Liver (tissue), 9 donors: ENCODE data around the gene PLCB1. TPM values are rescaled to one million over a fixed set of nuclear protein-coding genes. Genes with fewer than 3 reads are reported as not detected.

Experiments
- DNase-seq: peaks from one replicate; pipeline ENCODE4 v3.0.0-alpha.2; 2017; ENCODE audit warnings: low spot score
- H3K27ac ChIP-seq, 2 donors: one replicate each; pipeline ENCODE4 v1.7.0; 2013; ENCODE audit warnings: inconsistent platforms in 2 of 2, low read length in 2 of 2, control low read depth in 1 of 2, low read depth in 1 of 2, mild to moderate bottlenecking in 1 of 2
- H3K27me3 ChIP-seq, 4 donors: one replicate each; pipeline versions ENCODE4 v1.6.1 to v1.7.0; 2013; ENCODE audit warnings: low read length in 3 of 4, inconsistent platforms in 1 of 4, mild to moderate bottlenecking in 1 of 4, moderate library complexity in 1 of 4; ENCODE audit not compliant: control insufficient read depth in 4 of 4, insufficient read depth in 4 of 4
- H3K36me3 ChIP-seq, 4 donors: one replicate each; pipeline versions ENCODE4 v1.6.1 to v1.7.0; 2013; ENCODE audit warnings: low read length in 3 of 4, mild to moderate bottlenecking in 3 of 4, low read depth in 1 of 4, moderate library complexity in 1 of 4; ENCODE audit not compliant: control insufficient read depth in 4 of 4, insufficient read depth in 3 of 4
- H3K4me1 ChIP-seq, 4 donors: one replicate each; pipeline versions ENCODE4 v1.6.1 to v1.7.0; 2013; ENCODE audit warnings: low read length in 3 of 4, mild to moderate bottlenecking in 3 of 4, moderate library complexity in 1 of 4; ENCODE audit not compliant: control insufficient read depth in 4 of 4, insufficient read depth in 4 of 4
- H3K4me3 ChIP-seq, 3 donors: one replicate each; pipeline versions ENCODE4 v1.6.1 to v1.7.0; 2013; ENCODE audit warnings: low read length in 3 of 3, control low read depth in 1 of 3, low read depth in 1 of 3, mild to moderate bottlenecking in 1 of 3
- H3K9ac ChIP-seq, 2 donors: one replicate each; pipeline ENCODE4 v1.7.0; 2013; ENCODE audit warnings: low read length in 2 of 2, mild to moderate bottlenecking in 2 of 2, moderate library complexity in 2 of 2, control low read depth in 1 of 2, low read depth in 1 of 2
- H3K9me3 ChIP-seq, 4 donors: one replicate each; pipeline versions ENCODE4 v1.6.1 to v1.7.0; 2013; ENCODE audit warnings: low read length in 3 of 4; ENCODE audit not compliant: control insufficient read depth in 4 of 4
- ATF3 ChIP-seq: IDR thresholded peaks from 2 replicates; pipeline ENCODE4 v1.6.1; 2016; ENCODE audit warnings: antibody characterized with exemption
- EGR1 ChIP-seq, 2 donors: IDR thresholded peaks; 2 replicates each; pipeline ENCODE4 v1.6.1; 2016 to 2018; ENCODE audit warnings: antibody characterized with exemption in 2 of 2, low read depth in 2 of 2
- HNF4G ChIP-seq: IDR thresholded peaks from 2 replicates; pipeline ENCODE4 v1.6.1; 2016; ENCODE audit warnings: antibody characterized with exemption
- JUND ChIP-seq, 2 donors: IDR thresholded peaks; 2 replicates each; pipeline ENCODE4 v1.6.1; 2016; ENCODE audit warnings: antibody characterized with exemption in 2 of 2
- NR2F2 ChIP-seq: IDR thresholded peaks from 2 replicates; pipeline ENCODE4 v1.6.1; 2016; ENCODE audit warnings: antibody characterized with exemption
- RAD21 ChIP-seq, 2 donors: IDR thresholded peaks; 2 replicates each; pipeline ENCODE4 v1.6.1; 2016; ENCODE audit warnings: antibody characterized with exemption in 2 of 2, mild to moderate bottlenecking in 2 of 2
- RXRA ChIP-seq, 2 donors: IDR thresholded peaks; 2 replicates each; pipeline ENCODE4 v1.6.1; 2017 to 2018; ENCODE audit warnings: antibody characterized with exemption in 2 of 2, mild to moderate bottlenecking in 1 of 2
- SP1 ChIP-seq: IDR thresholded peaks from 2 replicates; pipeline ENCODE4 v1.6.1; 2018; ENCODE audit warnings: antibody characterized with exemption, mild to moderate bottlenecking
- TAF1 ChIP-seq: conservative IDR thresholded peaks from 2 replicates; pipeline ENCODE4 v1.6.1; 2016; ENCODE audit warnings: antibody characterized with exemption, mild to moderate bottlenecking
- YY1 ChIP-seq: IDR thresholded peaks from 2 replicates; pipeline ENCODE4 v1.6.1; 2016; ENCODE audit warnings: antibody characterized with exemption, mild to moderate bottlenecking
- WGBS: extraction: QIAGEN DNeasy Blood & Tissue Kit; methylation state at CpG from one replicate; pipeline ENCODE4 v1.1.7; 2013; 5-methylcytosine and 5-hydroxymethylcytosine counted together
- polyA plus RNA-seq, 2 donors: library from polyadenylated mRNA; stranded (reverse) in 1 of 2; unstranded in 1 of 2; fragments of 200-250 nt in 1 of 2; fragments of >200 nt in 1 of 2; fragmentation: Nextera tagmentation in 1 of 2; extraction: Ambion mirVana in 1 of 2; gene quantifications; one replicate each; pipeline versions ENCODE4 v1.2.1 to v1.2.3, GENCODE V29; 2013 to 2015
- total RNA-seq, 2 donors: library from RNA; depleted of rRNA; stranded (reverse); fragments of >200 nt; gene quantifications; one replicate each; pipeline ENCODE4 v1.2.3, GENCODE V29; 2014
- TF ChIP-seq, protein P1 (sequence below): IDR thresholded peaks from 2 replicates; pipeline ENCODE4 v1.6.1; 2016; ENCODE audit warnings: antibody characterized with exemption
- TF ChIP-seq, protein P2 (sequence below): IDR thresholded peaks from 2 replicates; pipeline ENCODE4 v1.6.1; 2016; ENCODE audit warnings: antibody characterized with exemption, mild to moderate bottlenecking
- donor health status: healthy.
- donor health status: healthy.
- donor health status: healthy.
- donor health status: healthy.
- donor health status: healthy.

PLCB1 gene
- total and polyA plus RNA-seq, 4 donors, result 3.7 to 13.5 (median 5.9) TPM

DNA sequence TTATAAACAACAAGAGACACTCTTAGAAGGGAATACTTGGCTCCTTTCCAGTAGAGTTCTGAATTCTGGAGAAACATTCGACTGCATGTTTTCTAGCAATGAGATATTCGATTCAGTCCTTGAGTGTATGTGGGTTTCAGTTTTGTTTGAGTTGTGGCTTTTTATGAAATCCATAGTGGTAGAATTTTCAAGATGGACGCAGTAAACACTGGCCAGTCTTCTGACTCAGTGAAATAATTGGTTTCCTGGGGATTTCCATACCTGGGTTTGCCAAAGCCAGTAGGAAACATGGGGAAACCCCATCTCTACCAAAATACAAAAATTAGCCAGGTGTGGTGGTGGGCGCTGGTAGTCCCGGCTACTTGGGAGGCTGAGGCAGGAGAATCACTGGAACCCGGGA, 663.3 kb downstream of the PLCB1 start:
- no peaks in the 10 kb centered on the region for H3K27me3 ChIP-seq
- 89% methylated on average over 6 of the region's 6 CpGs for WGBS
- H3K9me3 ChIP-seq, result no peaks in the 10 kb centered on the region
- no peaks in the 10 kb centered on the region for H3K4me1 ChIP-seq
- H3K36me3 ChIP-seq, result no peaks in the 10 kb centered on the region
- H3K27ac ChIP-seq, result no peak overlapping the region
- H3K9ac ChIP-seq, result no peak overlapping the region
- H3K4me3 ChIP-seq, result no peak overlapping the region
- no peak for TF ChIP-seq HNF4G
- TF ChIP-seq SP1, result no peak
- TF ChIP-seq TAF1, result no peak
- no peak for TF ChIP-seq NR2F2
- TF ChIP-seq RAD21 (IDR thresholded peaks at IDR 0.05), result no peak
- no peak for TF ChIP-seq YY1
- TF ChIP-seq RXRA (IDR thresholded peaks at IDR 0.05), result no peak
- no peak for TF ChIP-seq JUND (IDR thresholded peaks at IDR 0.05)
- TF ChIP-seq, protein P1, sequence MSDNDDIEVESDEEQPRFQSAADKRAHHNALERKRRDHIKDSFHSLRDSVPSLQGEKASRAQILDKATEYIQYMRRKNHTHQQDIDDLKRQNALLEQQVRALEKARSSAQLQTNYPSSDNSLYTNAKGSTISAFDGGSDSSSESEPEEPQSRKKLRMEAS, result no peak
- TF ChIP-seq ATF3, result no peak
- TF ChIP-seq EGR1 (IDR thresholded peaks at IDR 0.05; ENCODE audit: low read depth in 2 of 2), result no peak
- no peak for DNase-seq

DNA sequence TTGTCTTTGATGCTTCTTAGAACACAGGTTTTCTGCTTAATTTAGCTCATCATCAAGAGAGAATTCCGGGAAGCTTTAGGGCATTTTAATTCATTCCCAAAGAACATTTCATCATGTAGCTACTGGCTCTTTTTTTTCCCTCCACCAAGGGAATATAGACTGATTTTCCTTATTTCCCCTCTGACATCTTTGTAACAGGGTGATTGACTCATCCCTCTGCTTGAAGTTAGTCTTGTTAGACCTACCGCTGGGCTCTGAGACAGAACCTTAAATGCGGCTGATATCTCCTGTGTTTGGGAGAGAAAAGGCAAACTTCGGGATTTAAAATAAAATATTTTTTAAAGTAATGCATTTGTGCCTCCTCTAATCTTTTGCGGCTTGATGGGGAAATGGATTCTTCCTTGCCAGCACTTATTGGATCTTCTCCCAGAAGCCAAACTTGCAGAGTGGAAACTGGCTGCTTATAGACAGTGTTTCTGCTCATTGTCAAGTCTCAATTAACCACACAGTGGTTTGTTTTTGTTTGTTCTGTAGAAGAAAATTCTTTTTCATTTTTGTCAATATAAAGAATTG, 664.1 kb downstream of the PLCB1 start:
- no peaks in the 10 kb centered on the region for H3K4me1 ChIP-seq
- H3K9me3 ChIP-seq, result no peaks in the 10 kb centered on the region
- 73% methylated on average over 5 of the region's 5 CpGs for WGBS
- H3K36me3 ChIP-seq, result no peaks in the 10 kb centered on the region
- TF ChIP-seq ATF3 (no peak), RXRA (IDR thresholded peaks at IDR 0.05) (no peak), JUND (IDR thresholded peaks at IDR 0.05) (no peak), YY1 (no peak)
- TF ChIP-seq, protein P2, sequence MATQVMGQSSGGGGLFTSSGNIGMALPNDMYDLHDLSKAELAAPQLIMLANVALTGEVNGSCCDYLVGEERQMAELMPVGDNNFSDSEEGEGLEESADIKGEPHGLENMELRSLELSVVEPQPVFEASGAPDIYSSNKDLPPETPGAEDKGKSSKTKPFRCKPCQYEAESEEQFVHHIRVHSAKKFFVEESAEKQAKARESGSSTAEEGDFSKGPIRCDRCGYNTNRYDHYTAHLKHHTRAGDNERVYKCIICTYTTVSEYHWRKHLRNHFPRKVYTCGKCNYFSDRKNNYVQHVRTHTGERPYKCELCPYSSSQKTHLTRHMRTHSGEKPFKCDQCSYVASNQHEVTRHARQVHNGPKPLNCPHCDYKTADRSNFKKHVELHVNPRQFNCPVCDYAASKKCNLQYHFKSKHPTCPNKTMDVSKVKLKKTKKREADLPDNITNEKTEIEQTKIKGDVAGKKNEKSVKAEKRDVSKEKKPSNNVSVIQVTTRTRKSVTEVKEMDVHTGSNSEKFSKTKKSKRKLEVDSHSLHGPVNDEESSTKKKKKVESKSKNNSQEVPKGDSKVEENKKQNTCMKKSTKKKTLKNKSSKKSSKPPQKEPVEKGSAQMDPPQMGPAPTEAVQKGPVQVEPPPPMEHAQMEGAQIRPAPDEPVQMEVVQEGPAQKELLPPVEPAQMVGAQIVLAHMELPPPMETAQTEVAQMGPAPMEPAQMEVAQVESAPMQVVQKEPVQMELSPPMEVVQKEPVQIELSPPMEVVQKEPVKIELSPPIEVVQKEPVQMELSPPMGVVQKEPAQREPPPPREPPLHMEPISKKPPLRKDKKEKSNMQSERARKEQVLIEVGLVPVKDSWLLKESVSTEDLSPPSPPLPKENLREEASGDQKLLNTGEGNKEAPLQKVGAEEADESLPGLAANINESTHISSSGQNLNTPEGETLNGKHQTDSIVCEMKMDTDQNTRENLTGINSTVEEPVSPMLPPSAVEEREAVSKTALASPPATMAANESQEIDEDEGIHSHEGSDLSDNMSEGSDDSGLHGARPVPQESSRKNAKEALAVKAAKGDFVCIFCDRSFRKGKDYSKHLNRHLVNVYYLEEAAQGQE, result no peak
- TF ChIP-seq, protein P1, result no peak
- H3K27me3 ChIP-seq, result no peaks in the 10 kb centered on the region
- no peak for DNase-seq
- no peak overlapping the region for H3K4me3 ChIP-seq
- H3K27ac ChIP-seq, result no peak overlapping the region
- H3K9ac ChIP-seq, result no peak overlapping the region

DNA sequence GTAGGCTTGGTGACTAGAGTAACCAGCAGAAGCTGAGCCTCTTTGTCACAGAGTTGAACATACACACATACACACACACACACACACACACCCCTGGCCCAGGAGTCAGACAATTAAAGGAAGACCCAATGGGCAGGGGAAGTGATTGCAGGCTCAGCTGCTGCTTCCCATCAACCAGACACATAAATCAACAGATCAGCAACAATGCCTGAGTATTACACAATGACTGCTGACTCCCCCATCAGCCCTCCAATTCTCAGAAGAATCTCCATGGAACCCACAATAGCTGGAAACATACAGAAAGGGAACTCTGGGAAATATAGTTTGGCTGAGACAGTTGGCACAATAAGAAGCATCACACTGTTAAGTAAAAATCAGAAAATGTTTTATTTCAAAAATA, 666.4 kb downstream of the PLCB1 start:
- Histone ChIP-seq H3K27me3 (no peaks in the 10 kb centered on the region), H3K27ac (no peak overlapping the region), H3K4me1 (no peaks in the 10 kb centered on the region), H3K4me3 (no peak overlapping the region), H3K9me3 (no peaks in the 10 kb centered on the region), H3K9ac (no peak overlapping the region), H3K36me3 (no peaks in the 10 kb centered on the region)
- DNase-seq, result no peak
- no peak for TF ChIP-seq RAD21 (IDR thresholded peaks at IDR 0.05)
- peak; percentile 25 for TF ChIP-seq NR2F2
